UCSD-AML1 (cell line): Measurements from ENCODE around the gene SUCLG2.

Experiments
- DNase-seq: peaks from one replicate; lab custom pipeline; 2025; ENCODE audit not compliant: unreplicated experiment; lab: John Stamatoyannopoulos, UW

The SUCLG2 gene

GRCh38 chr3:67649681-67650080 lies 4.7 kb downstream of the SUCLG2 start:
- no peak for DNase-seq

DNA sequence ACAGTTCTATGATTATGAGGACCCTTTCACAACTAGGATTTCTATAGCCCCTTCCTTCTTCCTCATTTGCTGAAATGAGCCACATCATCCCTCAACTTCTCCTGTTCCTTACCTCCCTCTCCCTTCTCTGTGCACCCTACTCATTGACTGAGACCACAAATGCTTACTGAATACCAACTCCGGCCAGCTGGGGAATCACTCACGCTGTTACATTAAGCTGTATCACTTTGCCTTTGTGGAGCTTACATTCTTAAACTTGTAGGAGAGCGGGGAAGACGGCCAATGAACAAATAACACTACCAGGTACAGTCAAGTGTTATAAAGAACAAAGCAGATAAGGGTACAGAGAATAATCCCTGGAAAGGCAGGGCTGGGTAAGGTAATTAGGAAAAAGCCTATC lies 5.7 kb downstream of the SUCLG2 start:
- DNase-seq: no peak

DNA sequence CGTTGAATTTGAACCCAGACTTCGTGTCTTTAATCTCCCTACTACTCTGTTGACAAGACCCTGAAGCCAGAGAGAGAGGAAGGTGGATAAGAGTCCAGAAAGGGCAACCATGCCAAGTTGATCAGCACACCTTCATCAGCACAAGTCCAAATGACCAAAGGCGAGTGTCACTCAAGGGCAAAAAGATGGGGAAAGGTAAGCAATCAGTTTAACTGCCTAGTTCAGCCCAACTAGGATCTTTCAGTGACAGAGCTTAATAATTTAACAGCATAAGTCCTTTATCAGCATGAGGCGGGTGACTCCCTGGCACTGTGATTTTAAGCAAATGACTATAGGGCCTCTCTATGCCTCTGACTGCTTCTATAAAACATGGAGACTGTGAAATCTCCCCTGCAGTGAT lies 6.2 kb downstream of the SUCLG2 start:
- DNase-seq: no peak

- no peak for DNase-seq
Observed at GRCh38 chr3:67647390-67647878, 7.0 kb downstream of the SUCLG2 start.

GRCh38 chr3:67646586-67647234 lies 7.7 kb downstream of the SUCLG2 start:
- DNase-seq: no peak

DNA sequence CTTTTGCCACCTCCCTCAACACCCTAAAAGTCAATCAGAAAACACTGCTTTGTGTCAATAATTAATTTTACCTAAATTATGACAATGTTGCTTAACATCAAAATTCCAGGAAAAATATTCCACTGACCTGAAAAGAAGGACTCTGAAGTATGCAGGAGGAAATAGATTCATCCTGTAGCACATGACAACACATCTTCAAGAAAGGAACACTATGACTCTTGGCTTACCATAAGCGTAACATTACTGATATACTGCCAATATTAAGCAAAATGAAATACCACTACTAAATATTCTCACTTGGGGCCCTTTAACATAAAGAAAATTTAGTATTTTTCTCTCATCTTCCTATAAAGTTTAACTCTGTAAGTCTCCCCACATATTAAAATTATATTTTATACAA lies 9.6 kb downstream of the SUCLG2 start:
- DNase-seq: no peak

- DNase-seq: no peak
Observed at GRCh38 chr3:67642734-67643133, 11.7 kb downstream of the SUCLG2 start.

DNA sequence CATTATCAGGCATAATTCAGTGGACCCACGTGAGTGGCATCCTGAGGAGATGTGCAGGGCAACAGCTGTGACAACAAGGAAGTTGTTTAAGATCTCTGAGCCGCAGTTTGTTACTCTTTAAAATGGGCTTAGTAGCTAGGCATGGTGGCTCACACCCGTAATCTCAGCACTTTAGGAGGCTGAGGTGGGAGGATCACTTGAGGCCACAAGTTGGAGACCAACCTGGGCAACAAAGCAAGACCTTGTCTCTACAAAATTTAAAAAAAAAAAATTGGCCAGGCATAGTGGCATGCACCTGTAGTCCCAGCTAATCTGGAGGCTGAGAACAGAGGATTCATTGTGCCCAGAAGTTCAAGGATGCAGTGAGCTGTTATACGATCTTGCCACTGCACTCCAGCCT lies 12.2 kb downstream of the SUCLG2 start:
- no peak for DNase-seq

- no peak for DNase-seq
Observed at GRCh38 chr3:67641451-67641850, 13.0 kb downstream of the SUCLG2 start.

GRCh38 chr3:67640023-67640660 lies 14.3 kb downstream of the SUCLG2 start:
- DNase-seq: no peak

- DNase-seq: no peak
Observed at GRCh38 chr3:67637255-67637900, 17.0 kb downstream of the SUCLG2 start.

- DNase-seq: no peak
Observed at GRCh38 chr3:67635806-67636205, 18.6 kb downstream of the SUCLG2 start.

DNA sequence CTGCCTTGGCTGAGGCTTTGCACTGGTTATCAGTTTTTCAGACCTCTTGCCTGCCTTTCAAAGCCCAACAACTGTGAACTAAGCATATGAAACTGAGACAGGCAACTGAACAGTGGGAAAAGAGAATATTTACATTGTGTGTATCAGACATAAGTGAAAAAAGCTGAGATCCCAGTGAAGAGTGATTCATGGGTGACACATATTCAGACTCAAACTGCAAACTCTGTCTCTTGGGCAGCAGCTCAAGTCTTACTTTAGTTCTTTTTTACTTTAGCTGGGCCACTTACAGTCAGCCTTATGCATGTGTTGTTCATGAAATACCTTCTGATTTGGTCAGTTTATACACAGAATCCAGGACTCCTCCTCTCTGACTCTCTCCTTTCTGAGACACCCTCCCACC lies 19.2 kb downstream of the SUCLG2 start:
- no peak for DNase-seq

DNA sequence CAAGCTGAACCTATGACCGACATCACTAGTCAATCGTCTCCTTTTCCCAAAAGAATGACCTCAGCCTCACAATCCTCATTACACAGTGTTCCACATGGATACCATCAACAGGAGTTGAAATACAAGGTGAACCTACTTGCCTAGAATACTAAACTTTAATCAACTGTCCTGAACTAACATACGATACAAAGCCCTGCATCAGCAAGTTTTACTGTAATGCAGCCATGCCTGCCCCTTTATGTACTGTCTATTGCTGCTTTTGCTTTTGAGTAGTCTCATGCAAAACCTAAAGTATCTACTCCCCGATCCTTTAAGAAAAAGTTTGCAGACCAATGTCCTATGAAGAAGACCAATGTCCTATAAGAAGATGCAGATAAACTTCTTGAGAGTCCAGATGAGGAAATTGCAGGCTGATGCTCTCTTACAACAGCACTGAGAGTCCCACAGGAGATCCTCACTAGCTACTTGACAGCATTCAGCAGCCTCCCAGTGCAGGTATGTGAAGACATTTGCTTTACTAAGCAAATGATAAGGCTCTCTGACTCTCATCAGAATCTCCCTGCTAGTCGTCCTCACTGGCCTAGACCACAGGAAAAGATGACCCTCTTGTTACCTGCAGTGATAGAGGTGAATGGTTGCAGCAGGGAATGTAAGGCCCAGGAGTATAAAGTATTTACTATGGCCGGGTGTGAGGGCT lies 23.6 kb downstream of the SUCLG2 start:
- no peak for DNase-seq

DNA sequence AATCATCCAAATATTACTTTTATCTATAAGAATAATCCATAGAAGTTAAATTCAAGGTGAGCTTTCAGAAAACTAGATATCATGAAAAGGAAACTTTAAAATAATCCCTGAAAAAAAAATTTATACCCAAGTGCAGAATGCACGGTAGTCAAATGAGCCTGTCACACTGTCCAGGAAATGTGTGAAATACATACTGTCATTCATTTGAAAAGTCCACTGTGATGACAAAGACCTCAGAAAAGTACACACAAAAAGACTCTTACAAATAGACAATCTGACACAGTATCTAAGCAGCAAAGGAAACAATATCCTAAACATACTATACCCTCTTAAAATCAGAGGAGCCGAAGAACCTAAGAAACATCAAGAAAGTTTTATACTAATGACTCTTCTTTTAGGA lies 29.7 kb downstream of the SUCLG2 start:
- no peak for DNase-seq

DNA sequence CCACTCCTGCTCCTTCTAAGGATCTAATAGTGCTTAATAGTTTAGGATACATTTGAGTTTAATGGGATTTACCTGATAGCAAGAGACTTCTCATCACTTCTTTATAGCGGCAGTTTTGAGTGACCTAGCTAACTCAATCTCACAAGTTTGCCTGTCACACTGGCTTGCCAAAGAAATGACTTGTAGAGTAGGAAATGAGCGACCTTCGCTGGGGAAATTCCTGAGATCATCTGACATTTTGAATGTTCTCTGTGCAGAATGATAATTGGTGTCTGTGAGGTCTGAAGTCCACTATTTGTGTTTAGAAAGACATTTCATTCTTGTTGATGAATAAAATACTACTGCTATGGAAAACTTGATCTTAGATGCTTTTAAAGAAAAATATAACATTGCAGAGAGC lies 30.3 kb downstream of the SUCLG2 start:
- no peak for DNase-seq

DNA sequence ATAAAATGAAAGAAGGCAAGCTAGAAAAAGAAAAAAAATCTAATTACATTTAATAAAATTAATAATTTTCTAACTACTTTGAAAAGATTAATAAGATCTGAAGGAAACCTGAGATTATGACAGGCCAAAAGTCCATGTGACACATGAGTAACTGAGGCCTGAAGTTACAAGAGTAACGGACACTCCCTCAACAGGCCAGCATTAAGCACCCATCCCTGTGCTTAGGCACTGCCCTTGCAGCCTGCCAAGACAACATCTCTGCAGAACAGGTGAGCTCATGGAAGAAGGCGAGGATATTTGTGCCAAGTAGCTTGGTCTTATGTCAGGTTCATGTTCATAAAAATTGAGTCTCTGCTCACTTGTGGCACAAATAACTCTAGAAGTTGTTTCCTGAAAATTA lies 31.8 kb downstream of the SUCLG2 start:
- DNase-seq: no peak

DNA sequence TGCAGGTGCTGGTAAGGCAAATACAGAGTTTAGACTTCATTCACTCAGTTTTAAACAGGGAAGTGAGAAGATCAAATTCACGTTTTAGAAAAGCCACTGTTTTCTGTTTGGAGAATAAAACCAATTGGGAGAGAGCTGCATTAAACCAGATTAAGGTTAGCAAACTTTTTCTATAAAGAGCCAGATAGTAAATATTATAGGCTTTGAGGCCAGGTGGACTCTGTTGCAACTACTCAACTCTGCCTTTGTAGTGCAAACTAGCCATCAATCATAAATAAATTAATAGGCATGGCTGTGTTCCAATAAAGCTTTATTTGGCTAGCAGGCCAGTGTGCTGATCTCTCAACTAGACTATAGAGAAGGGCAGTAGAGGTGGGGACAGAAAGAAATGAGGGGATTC lies 33.5 kb downstream of the SUCLG2 start:
- no peak for DNase-seq

GRCh38 chr3:67619991-67620390 lies 34.4 kb downstream of the SUCLG2 start:
- DNase-seq: no peak

DNA sequence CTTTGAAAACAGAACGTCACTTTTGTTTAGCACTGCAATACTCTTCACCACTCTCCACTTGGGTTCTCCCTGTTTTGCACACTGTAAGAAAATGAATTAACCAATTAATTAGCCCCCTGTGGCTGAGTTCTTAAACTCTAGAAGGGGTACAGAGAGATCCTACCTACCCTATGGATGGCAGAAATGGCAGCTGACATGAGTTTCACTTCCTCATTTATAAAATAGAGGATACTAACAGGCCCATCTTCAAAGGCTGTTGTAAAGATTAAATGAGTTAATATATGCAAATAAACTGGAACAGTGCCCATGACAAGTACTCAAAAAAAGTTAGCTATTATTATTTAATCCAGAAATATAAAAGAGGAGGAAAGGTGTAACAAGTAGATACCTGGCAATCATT lies 36.9 kb downstream of the SUCLG2 start:
- no peak for DNase-seq

DNA sequence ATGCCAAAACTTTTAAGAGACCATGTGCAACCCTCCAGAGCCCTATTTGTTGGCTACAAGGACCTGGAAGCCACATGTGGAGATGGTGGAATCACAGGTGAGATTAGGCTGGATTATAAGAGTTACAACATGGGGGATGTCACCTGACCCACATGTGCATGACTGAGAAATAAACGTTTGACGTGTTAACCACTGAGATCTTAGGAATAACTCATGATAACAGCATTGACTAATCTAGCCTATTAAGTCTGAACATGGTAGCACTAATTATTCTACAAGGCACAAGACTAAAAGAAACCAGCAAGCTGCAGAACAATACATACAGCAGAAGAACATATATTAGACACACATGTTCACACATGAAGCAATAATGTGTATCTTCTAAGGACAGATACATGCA lies 38.4 kb downstream of the SUCLG2 start:
- DNase-seq: no peak

DNA sequence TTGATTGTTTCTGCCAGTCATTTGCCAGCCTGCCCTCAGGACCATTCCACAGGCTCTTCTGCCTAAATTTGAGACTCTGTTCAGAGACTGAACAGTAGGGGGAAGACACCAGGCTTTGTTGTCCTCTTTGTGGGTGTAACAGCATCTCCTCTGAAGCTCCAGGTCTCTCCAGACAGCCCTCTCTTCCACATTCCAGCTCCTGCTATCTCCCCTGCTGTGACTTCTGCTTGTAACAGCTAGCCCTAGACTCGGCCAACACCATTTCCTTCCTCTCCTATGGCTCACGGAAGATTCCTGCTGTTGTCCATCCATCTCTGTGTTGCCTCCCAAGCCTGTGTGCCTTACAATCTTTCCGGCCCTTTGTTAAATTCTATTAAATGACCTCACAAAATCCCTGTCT lies 40.2 kb downstream of the SUCLG2 start:
- DNase-seq: no peak
